GM12872 (cell line): ENCODE data around the gene ZNF787.

Experiments used
- TF ChIP-seq, protein P1 (sequence below): IDR thresholded peaks from 3 replicates; pipeline ENCODE4 v1.5.1; 2011; ENCODE audit warnings: low read depth, mild to moderate bottlenecking, low read length, moderate library complexity; ENCODE audit not compliant: insufficient read depth

ZNF787 gene

DNA sequence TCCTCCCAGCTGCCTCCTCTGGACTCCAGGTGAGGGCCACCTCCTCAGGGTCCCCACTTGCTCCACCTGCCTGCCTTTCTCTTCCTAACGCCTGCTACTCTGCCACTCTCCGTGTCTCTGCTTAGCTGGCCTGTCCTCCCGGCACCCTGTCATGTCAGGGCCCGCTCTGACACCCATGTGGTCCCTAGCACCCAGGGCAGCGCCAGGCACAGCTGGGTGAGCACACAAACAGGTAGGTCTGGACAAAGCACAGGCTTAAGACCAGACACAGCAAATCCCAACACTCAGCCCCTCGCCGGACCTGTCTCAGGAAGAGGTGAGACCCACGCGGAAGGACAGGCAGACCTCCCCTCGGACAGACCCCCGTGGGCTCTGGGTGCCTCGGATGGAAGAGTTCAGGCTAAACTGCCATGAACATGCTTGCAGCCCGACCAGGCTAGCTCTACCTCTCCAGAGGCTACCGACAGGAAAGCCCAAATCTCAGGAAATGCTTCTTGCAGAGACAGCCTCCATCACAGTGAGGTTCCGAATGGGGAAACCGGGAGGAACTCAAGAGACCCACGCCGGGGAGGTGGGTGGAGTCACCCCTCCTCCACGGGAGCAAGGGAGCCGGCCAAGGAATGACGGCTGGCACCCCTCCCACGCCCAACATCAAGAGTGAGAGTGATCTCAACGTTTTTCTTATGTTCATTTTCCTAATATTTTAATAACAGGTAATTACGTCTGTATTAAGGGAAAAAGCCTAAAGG is 12.5 kb downstream of the ZNF787 start:
- TF ChIP-seq, protein P1, sequence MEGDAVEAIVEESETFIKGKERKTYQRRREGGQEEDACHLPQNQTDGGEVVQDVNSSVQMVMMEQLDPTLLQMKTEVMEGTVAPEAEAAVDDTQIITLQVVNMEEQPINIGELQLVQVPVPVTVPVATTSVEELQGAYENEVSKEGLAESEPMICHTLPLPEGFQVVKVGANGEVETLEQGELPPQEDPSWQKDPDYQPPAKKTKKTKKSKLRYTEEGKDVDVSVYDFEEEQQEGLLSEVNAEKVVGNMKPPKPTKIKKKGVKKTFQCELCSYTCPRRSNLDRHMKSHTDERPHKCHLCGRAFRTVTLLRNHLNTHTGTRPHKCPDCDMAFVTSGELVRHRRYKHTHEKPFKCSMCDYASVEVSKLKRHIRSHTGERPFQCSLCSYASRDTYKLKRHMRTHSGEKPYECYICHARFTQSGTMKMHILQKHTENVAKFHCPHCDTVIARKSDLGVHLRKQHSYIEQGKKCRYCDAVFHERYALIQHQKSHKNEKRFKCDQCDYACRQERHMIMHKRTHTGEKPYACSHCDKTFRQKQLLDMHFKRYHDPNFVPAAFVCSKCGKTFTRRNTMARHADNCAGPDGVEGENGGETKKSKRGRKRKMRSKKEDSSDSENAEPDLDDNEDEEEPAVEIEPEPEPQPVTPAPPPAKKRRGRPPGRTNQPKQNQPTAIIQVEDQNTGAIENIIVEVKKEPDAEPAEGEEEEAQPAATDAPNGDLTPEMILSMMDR, result no peak

DNA sequence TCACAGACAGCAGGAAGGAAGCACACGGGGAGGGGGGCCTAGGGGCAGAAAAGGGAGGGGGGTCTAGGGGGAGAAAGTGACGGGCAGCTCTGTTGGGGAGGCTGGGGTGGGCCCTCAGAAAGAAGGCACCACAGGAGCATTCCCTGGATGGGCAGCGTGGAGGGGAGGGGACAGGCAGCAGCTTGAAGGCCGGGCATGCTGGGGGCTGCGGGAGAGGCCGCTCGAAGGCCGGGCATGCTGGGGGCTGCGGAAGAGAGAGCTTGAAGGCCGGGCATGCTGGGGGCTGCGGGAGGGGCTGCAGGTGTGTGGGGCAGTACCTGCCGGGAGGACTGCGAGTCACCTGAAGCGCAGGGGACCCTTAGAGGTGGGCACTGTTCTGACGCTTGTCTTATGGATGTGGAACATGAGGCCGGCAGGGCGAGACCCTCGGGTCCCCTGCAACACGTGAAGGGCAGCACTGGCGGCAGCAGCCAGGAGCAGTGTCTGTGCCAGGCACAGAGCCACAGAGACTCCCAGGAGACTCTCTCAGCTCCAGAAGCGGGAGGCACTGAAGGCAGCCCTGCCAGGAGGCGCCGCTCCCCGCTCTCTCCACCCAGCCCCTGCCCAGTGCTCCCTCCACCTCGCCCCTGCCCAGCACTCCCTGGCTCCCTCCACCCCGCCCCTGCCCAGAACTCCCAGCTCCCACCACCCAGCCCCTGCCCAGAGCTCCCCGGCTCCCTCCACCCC is 13.3 kb downstream of the ZNF787 start:
- TF ChIP-seq, protein P1, result no peak

DNA sequence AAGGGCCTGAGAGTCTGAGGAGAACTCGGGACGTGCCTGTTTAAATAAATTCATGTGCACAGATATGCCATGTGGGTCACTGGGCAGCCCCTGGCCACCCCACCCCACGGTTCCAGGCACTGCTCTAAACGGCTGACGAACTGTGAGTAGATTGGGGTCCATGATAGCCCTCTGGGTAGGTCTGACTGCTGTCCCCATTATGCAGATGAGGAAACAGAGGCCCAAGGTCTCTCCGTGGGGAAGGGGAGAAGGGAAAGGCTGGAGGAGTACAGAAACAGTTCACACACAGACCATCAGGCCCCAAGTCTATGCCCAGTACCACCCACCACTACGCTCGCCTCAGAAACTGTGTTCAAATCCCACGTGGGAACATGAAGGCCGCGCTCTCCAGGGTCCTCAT is 14.1 kb downstream of the ZNF787 start:
- TF ChIP-seq, protein P1, result no peak

DNA sequence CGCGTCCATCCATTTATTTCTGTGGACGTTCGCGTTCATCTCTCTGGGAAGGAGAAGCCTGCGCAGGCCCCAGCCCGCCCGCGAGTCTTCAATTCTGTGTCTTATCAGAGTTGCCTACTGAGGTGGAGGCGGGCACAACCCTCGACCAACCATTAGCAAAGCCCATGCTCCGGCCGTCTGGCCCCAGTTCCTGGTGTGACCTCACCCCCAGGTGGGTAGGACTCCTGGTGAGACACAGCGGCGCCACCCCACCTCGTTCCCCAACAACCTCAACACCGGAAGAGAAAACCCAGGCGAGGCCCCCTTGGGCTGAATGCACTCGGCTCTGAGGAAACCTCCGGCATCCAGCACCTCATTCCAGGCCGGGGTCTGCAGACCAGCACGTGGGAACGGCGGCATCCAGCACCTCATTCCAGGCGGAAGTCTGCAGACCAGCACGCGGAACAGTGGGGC is 14.7 kb downstream of the ZNF787 start:
- TF ChIP-seq, protein P1, result no peak

DNA sequence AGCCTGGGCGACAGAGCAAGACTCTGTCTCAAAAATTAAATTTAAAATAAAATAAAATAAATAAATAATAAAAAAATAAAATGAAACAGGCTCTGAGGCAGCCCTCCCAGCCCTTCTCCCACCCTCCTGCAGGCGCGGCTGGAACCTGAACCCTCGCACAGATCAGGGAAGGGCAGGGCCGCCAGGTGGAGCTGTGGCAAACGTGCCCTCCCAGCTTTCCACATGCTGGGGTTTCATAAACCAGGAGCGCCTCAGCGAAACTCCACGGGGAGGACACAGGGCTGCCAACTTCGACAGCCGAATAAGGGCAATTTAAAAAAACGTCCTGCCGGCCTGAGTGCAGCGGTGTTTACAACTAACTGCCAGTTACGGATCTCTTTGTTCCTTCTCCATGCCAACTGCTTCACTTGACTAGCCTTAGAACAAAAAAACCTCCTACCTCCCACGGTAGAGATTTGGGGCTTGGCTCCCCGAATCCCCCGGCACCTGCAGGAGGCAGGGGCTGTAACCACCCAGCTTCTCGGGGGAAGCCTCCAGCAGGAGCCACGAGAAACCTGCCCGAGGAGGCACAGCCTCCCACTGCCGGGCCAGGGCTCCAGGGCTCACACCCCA is 15.9 kb downstream of the ZNF787 start:
- TF ChIP-seq, protein P1, result peak; percentile 60

DNA sequence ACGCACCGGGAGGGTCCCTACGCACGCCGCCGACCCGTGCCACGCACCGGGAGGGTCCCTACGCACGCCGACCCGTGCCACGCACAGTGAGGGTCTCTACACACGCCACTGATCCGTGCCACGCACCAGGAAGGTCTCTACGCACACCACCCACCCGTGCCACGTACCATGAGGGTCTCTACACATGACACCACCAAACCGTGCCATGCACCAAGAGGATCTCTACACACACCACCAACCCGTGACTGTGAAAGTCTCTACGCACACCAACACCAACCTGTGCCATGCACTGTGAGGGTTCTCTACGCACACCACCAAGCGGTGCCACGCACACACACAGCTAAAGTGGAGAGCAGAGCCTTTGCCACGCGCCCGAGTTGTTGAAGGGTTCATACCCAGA is 16.7 kb downstream of the ZNF787 start:
- TF ChIP-seq, protein P1, result no peak

DNA sequence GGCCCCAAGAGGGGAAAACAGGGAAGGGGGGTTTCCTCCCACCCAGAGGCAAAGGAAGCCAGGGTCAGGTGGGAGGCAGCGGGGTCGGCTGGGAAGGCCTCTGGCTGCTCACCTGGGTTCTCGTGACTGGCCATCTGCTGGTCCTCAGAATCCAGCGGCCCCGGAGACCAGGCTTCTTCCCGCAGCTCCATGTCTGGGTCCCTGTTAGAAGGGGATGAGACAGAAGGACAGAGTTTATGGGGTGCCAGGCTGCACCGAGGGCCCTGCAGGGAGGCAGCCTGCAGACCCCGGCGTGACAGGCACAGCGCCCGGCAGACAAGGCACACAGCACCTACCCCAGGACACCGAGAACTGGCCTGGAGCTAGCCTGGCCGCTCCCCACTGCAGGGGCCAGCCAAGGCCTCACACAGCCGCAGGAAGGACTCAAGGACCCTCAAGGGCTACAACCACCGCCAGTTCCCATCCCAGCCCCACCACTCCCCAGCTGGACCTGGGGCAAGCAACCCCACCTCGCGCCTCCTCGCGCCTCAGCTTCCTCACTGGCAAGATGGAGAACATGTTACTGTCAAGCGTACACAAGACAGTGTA is 18.0 kb downstream of the ZNF787 start:
- TF ChIP-seq, protein P1, result no peak
